Suprapubic skin (tissue), 3 donors: ENCODE results near the gene ERC2.

ENCODE experiments used
- CTCF ChIP-seq, 2 donors: fragments of 200-600 bp in 1 of 2; fragments of 450-650 bp in 1 of 2; sonication (generic) in 1 of 2; IDR thresholded peaks; one replicate each; pipeline ENCODE4 v1.5.1; 2016 to 2019; ENCODE audit warnings: antibody characterized with exemption in 2 of 2, mild to moderate bottlenecking in 1 of 2, moderate library complexity in 1 of 2
- EP300 ChIP-seq: sonication (generic); formaldehyde crosslinking; IDR thresholded peaks from one replicate; pipeline ENCODE4 v1.6.1; 2017; ENCODE audit warnings: antibody characterized with exemption
- POLR2A ChIP-seq, 2 donors: fragments of 450-650 bp; IDR thresholded peaks; one replicate each; pipeline ENCODE4 v1.6.1; 2017; ENCODE audit warnings: antibody characterized with exemption in 2 of 2, mild to moderate bottlenecking in 2 of 2, moderate library complexity in 2 of 2

GRCh38 chr3:55471522-55472280 is 996.6 kb downstream of the ERC2 start:
- TF ChIP-seq EP300, result no peak
- TF ChIP-seq CTCF (IDR thresholded peaks at IDR 0.05), result no peak
- no peak for TF ChIP-seq POLR2A (IDR thresholded peaks at IDR 0.05)
